Ramos (cell line): Measurements from ENCODE around the gene TRIOBP.

ENCODE experiments used
- in situ Hi-C: fragments of 300-500 bp; cut with MboI; formaldehyde crosslinking; loops from one replicate; pipeline ENCODE4 v1.14.3; 2022; ENCODE audit warnings: low sequenced_read_pairs; ENCODE audit not compliant: unreplicated experiment

The TRIOBP gene

DNA sequence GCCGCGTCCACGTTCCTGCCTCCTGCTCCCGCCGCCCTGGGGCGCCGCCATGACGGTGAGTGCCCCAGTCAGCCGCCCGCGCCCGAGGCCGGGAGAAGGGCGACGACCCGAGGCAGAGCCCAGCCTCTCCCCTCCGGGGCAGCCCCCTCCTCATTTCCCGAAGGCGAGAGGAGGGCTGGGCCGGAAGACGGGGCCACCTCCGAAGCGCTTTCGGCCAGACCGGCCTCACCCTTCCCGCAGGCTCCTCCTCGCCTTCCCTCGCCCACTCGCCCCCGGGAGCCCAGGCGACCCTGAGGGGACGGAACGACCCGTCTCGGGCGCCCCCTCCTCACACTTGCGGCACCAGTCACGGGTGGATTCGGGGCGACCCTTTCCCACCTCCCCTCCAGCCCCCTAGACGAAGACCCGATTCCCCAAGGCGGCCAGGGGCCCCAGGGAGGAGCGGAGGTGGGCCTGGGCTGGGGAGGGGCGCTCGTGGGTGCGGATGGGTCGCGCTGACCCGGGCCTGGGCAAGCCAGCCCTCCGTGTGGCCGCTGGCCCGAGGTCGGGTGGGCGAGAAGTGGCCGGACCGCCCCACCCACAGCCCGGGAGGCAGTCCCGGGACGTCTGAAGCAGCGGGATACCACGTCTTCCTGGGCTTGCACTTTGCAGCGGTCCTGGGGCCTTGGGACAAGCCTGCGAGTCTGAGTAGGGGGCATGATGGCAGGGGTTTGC, 49.7 kb downstream of the TRIOBP start:
- in situ Hi-C loops, result no loop called here

DNA sequence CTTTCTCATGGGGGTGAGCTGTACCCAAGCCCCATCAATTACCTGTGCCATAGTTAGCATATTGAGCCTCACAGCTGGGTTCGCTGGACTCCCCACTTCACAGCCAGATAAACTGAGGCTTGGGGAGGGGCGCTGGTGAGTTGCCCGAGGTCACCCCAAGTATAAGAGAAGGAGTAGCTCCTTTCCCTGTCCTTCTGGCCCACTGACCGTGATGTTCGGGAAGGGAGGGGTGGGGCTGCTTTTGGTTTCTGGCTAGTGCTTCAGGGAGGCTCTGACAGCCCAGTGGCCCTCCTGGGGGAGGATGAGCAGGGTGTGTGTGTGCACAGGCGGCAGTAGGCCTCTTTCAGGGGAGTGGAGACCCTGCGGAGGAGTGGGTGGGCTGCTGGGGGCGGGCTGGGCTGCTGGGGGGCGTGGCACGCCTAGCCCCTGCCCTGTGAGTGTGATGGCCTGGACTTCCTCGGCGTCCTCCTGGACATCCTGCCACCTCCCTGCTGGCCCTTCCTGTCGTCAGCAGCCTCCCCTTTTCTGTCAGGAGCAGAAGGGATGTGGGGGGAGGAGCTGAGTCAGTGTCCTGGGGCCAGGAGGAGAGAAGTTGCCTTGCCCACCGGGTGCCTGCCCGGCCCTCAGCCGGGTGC, 50.3 kb downstream of the TRIOBP start:
- in situ Hi-C loops, result no loop called here

DNA sequence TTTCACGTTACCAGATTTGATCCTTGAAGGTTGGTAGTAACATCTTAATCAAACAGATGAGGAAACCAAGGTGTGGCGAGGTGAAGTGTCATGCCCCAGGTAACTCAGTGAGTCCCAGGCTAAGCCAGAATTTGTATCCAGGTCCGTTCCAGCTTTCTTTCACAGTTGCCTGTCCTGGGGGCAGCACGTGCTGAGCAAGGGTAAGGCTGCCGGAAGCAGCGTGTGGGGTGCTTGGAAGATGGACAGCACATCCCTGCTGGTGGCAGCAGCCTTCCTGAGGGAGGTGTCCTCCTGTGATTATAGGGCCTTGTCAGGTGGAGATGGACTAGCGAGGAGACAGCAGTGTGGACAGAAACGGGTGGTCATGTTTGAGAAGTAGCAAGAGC, 50.9 kb downstream of the TRIOBP start:
- in situ Hi-C loops, result no loop called here

GRCh38 chr22:37748659-37749058, 51.8 kb downstream of the TRIOBP start:
- in situ Hi-C loops, result no loop called here

GRCh38 chr22:37749226-37749625, 52.4 kb downstream of the TRIOBP start:
- in situ Hi-C loops, result no loop called here

DNA sequence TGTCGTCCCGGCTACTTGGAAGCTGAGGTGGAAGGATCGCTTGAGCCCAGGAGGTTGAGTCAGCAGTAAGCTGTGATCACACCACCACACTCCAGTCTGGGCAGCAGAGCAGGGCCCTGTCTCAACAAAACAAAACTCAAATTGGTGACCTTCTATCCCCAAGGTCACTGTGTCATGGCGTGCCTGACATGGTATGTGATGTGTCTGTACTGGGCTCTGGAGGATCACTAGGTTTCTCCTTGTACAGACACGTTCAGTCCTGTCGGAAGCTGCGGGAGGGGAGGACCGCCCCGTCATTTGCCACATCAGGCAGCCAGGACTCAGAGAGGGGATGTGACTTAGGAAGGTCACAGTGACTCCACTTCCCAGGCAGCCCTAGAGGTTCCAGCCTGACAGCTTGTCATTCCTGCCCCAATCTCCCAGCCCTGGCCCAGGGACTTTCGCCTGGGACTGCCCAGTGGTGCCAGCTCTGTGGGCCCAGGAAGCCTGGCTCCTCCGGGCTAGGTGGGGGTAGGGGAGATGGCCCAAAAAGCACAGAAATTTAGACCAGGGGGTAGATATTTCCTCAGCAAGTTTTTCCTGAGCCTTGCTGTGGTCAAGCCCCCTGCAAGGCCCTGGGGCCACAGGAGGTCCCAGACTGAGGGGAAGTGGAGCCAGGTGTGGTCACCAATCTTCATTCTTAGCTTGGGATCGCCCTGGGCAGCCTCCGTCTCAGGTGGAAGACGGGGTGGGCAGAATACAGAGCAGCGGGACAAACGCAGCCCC, 53.2 kb downstream of the TRIOBP start:
- in situ Hi-C loops, result no loop called here

GRCh38 chr22:37750596-37751162, 53.8 kb downstream of the TRIOBP start:
- in situ Hi-C loops, result no loop called here

DNA sequence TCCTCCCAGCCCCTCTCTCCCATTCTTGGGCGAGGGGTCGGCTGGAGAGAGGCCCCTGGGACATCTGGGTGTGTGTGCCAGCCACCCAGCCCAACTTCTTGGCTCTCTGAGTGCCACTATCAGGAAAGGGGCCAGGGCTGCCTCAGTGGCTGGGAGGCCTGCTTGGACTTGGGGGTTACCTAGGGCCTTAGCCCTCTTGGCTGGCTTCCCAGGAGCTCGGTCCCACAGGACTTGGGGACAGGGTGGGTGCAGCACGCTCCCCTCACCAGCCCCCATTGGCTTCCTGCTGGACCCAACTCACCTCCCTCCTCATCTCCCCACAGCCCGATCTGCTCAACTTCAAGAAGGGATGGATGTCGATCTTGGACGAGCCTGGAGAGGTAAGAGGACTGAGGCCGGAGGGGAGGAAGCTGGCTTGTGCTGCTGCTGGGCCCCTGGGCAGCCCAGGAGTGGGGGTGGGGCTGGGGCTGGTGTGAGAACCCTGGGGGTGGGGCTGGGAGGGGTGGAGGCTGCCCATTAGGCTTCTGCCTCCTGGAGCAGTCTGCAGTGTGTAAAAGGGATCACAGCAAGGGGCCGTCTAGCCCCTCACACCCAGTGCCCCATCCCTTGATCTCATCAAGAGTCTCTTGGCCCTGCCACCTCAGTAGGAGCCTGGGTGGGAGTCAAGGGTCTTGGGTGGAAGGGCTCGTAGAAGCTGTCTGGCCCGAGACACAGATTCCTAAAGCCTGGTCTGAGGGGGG, 54.8 kb downstream of the TRIOBP start:
- in situ Hi-C loops, result no loop called here

DNA sequence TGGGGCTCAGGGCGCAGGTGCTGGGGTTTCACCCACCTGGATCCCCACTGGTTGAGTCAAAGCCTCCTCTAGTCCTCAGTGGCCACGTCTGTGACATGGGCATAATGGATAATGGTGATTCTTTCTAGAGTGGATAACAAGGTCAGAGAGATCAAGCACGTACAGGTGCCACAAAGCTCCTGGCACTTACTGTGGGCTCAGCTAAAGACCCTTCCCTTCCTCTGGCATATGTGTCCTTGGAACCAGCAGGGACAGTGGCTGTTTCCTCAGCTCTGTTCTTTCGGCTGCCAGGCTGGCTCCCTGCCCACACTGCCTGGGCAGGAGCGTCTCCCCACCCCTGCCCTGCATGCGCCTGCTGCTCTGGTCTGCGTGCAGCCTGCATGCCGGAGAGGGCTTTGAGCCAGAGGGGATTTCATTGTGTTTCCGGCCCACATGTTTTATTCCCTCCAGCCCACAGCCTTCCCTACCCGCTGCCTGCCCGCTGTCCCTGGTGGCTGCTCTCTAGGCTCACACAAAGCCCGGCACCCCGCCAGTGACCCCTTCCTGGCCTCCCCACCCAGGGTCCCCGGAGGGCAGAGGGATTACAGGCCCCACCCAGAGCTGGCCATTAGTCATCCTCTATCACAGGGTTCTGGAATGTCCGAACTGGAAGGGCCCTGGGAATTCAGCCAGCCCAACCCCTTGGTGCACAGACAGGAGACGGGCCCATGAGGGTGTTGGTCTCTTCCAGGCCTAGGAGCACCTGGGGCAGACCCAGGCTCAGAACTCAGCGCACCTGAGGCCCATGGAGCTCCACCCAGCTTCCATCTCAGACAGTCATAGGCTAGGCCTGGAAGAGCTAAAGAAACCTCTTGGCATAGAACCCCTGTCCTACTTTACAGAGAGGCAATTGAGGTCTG, 55.6 kb downstream of the TRIOBP start:
- in situ Hi-C loops, result no loop called here

DNA sequence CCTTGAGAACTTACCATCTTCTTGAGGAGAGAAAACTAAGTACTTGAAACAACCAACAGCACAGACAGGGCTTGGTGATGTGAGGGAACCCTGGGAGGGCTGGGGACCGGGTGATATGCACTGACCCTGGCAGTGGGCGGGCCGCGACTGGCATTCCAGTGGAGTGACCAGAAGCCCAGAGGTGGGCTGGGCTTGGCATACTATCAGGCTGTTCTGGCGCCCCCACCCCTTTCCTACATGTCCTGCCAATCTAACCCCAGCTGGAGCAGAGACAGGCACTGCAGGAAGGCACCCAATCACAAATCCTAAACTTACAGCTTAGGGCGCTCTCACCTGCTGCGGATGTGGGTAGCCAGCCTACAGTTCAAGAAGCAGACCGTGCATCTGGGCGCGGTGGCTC, 56.9 kb downstream of the TRIOBP start:
- in situ Hi-C loops, result no loop called here

DNA sequence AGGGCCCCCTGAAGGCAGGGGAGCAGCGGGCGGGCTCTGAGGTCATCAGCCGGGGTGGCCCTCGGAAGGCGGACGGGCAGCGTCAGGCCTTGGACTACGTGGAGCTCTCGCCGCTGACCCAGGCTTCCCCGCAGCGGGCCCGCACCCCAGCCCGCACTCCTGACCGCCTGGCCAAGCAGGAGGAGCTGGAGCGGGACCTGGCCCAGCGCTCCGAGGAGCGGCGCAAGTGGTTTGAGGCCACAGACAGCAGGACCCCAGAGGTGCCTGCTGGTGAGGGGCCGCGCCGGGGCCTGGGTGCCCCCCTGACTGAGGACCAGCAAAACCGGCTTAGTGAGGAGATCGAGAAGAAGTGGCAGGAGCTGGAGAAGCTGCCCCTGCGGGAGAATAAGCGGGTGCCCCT, 60.8 kb downstream of the TRIOBP start:
- in situ Hi-C loops, result no loop called here

- in situ Hi-C loops, result no loop called here
These were observed 61.8 kb downstream of the TRIOBP start for GRCh38 chr22:37758694-37759093.

DNA sequence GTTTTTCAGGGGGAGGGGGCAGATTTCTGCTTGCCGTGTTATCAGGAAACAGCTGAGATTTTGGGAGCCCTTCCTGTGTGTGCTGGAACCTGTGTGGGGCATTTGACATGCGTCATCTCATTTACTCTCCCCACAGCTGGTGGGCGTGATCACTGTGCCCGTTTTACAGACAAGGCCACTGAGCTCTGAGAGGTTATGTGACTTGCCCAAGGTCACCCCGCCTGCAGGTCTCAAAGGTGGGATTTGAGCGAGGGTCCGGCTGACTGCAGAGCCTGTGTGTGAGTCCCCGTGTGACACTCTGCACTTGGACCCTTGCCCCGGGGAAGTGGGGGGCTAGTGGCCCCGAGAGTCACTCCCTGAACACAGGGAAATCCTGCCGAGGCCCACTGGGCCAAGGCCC, 62.4 kb downstream of the TRIOBP start:
- in situ Hi-C loops, result no loop called here

- in situ Hi-C loops, result no loop called here
These were observed 63.3 kb downstream of the TRIOBP start for GRCh38 chr22:37760152-37760551.

DNA sequence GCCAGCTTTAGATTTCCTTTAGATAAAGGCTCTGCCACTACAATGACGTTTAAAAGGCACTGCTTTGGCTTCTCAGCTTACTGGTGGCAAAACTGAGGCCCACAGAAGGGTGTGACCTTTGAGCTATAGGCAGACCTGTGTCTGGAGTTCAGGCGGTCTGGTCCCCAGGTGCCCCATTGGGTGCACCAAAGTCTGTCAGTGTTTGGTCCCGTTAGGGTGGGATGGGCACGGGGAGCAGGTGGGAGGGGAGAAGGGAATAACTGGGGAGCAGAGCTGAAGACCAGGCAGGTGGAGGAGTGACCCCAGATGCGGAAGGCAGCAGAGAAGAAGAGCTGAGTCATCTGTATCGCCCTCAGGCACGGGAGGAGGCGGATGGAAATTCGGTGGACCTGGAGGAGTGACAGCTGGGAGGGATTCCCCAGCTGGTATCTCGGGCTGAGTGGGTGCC, 65.6 kb downstream of the TRIOBP start:
- in situ Hi-C loops, result no loop called here

- in situ Hi-C loops, result no loop called here
These were observed 66.2 kb downstream of the TRIOBP start for GRCh38 chr22:37763012-37763411.

DNA sequence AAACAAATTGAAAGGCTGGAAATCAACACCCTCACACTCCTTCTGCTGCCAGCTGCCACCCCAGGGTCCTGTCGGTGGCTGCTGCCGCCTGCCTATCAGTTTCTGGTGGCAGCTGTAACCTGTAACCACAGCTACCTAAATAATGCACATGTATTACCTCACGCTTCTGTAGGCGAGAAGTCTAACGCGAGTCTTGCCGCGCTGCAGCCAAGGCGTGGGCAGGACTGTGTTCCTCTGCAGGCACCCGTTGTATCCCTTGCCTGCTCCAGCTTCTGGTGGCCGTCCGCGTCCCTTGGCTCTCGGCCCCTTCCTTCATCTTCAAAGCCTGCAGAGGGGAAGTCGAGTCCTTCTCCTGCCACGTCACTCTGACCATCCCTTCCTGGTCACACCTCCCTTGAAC, 66.8 kb downstream of the TRIOBP start:
- in situ Hi-C loops, result no loop called here

- in situ Hi-C loops, result no loop called here
These were observed 67.8 kb downstream of the TRIOBP start for GRCh38 chr22:37764622-37765021.

- in situ Hi-C loops, result no loop called here
These were observed 68.7 kb downstream of the TRIOBP start for GRCh38 chr22:37765498-37765897.
